ENCODE data around the gene INA. TPM values are rescaled to one million over a fixed set of nuclear protein-coding genes. Genes with fewer than 3 reads are reported as not detected.
"Not testable (repeated sequence)": the region's sequence is repeated elsewhere in the genome, so short reads cannot be mapped to it uniquely, and the experiment has no call there.

The INA gene
- total and polyA plus RNA-seq, 12 donors, result 0.18 to 18.3 (median 6.8) TPM; not detected in 1

- H3K4me1 ChIP-seq (replicated peaks in 1 of 2), result peaks cover 5 to 9% of the 10 kb centered on the region in 2 donors
- no peaks in the 10 kb centered on the region for H3K36me3 ChIP-seq (replicated peaks in 1 of 2)
- H3K27me3 ChIP-seq, result no peaks in the 10 kb centered on the region
- peak overlapping the region in 1 of 5 donors; percentile 53 for H3K27ac ChIP-seq
- no peak overlapping the region for H3K4me3 ChIP-seq
- peak in 6 of 7 donors; percentile 27 to 56 (median 40) for DNase-seq
- no peaks in the 10 kb centered on the region for H3K9me3 ChIP-seq (replicated peaks in 1 of 3)
- intact Hi-C loops (cut with DNase I), result loop anchor here (5.0 to 10.0 kb wide), 4 partner anchors 54 to 327 kb away; partner anchors contain the start of gene CNNM2 (in 1 of the 2)
- TF ChIP-seq, protein P1, sequence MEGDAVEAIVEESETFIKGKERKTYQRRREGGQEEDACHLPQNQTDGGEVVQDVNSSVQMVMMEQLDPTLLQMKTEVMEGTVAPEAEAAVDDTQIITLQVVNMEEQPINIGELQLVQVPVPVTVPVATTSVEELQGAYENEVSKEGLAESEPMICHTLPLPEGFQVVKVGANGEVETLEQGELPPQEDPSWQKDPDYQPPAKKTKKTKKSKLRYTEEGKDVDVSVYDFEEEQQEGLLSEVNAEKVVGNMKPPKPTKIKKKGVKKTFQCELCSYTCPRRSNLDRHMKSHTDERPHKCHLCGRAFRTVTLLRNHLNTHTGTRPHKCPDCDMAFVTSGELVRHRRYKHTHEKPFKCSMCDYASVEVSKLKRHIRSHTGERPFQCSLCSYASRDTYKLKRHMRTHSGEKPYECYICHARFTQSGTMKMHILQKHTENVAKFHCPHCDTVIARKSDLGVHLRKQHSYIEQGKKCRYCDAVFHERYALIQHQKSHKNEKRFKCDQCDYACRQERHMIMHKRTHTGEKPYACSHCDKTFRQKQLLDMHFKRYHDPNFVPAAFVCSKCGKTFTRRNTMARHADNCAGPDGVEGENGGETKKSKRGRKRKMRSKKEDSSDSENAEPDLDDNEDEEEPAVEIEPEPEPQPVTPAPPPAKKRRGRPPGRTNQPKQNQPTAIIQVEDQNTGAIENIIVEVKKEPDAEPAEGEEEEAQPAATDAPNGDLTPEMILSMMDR (IDR thresholded peaks at IDR 0.05), result no peak
- TF ChIP-seq POLR2A (IDR thresholded peaks at IDR 0.05), result no peak
- WGBS, 4 donors, result 46 to 50% (median 48%) methylated on average over 7 of the region's 7 CpGs
Measured at GRCh38 chr10:103241262-103242011, 35.5 kb upstream of the INA start.

- no peaks in the 10 kb centered on the region for H3K27me3 ChIP-seq
- H3K4me3 ChIP-seq, result no peak overlapping the region
- TF ChIP-seq, protein P1 (IDR thresholded peaks at IDR 0.05), result peak; percentile 86 to 93 (median 92)
- no peak for TF ChIP-seq POLR2A (IDR thresholded peaks at IDR 0.05)
- H3K36me3 ChIP-seq (replicated peaks in 1 of 2), result no peaks in the 10 kb centered on the region
- intact Hi-C loops (cut with DNase I), result loop anchor here (5.0 to 10.0 kb wide), 5 partner anchors 57 to 330 kb away; partner anchors contain the start of gene CNNM2 (in 2 of the 2)
- WGBS, 4 donors, result 30 to 33% (median 33%) methylated on average over 9 of the region's 9 CpGs
- H3K27ac ChIP-seq, result no peak overlapping the region
- H3K4me1 ChIP-seq (replicated peaks in 1 of 2), result peaks cover 5 to 6% of the 10 kb centered on the region in 2 donors
- H3K9me3 ChIP-seq (replicated peaks in 1 of 3), result no peaks in the 10 kb centered on the region
- DNase-seq, result peak; percentile 76 to 93 (median 78)
Measured at GRCh38 chr10:103244666-103245271, 32.2 kb upstream of the INA start.

DNA sequence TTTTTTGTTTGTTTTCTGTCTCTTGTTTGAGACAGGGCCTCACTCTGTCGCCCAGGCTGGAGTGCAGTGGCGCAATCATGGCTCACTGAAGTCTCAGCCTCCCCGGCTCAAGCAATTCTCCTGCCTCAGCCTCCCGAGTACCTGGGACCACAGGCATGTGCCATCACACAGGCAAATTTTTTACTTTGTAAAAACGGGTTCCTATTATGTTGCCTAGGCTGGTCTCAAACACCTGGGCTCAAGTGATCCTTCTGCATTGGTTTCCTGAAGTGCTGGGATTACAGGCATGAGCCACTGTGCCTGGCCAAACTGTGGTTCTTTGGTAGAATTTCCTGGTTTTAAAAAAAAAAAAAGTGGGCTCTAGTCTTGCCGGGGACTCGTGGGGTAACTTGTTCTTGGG is 31.4 kb upstream of the INA start, which contains the start of gene RPEL1:
Gene RPEL1 (plus strand): TSS at position 301 of the 400 bp plus-strand sequence. CDS start 110 bp downstream, outside the sequence.
- not testable (repeated sequence) for DNase-seq; H3K27me3 ChIP-seq; H3K4me3 ChIP-seq; H3K4me1 ChIP-seq (replicated peaks in 1 of 2); H3K36me3 ChIP-seq (replicated peaks in 1 of 2); H3K9me3 ChIP-seq (replicated peaks in 1 of 3); H3K27ac ChIP-seq
- WGBS, 4 donors, result 83 to 87% (median 86%) methylated on average over 7 of the region's 7 CpGs
- intact Hi-C loops (cut with DNase I), result loop anchor here (5.0 to 10.0 kb wide), 4 partner anchors 161 to 331 kb away; partner anchors contain the start of gene CNNM2 (in 2 of the 2)

DNA sequence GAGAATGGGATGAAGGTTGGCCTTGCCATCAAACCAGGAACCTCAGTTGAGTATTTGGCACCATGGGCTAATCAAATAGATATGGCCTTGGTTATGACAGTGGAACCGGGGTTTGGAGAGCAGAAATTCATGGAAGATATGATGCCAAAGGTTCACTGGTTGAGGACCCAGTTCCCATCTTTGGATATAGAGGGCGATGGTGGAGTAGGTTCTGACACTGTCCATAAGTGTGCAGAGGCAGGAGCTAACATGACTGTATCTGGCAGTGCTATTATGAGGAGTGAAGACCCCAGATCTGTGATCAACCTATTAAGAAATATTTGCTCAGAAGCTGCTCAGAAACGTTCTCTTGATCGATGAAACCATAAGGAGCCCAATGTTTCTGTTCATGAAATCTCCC is 30.6 kb upstream of the INA start:
- TF ChIP-seq, protein P1 (IDR thresholded peaks at IDR 0.05), result no peak
- TF ChIP-seq POLR2A (IDR thresholded peaks at IDR 0.05), result no peak
- no peaks in the 10 kb centered on the region for H3K9me3 ChIP-seq (replicated peaks in 1 of 3)
- H3K4me1 ChIP-seq (replicated peaks in 1 of 2), result peaks cover 3 to 4% of the 10 kb centered on the region in 2 donors
- H3K4me3 ChIP-seq, result no peak overlapping the region
- intact Hi-C loops (cut with DNase I), result loop anchor here (5.0 to 10.0 kb wide), 4 partner anchors 162 to 332 kb away; partner anchors contain the start of gene CNNM2 (in 2 of the 2)
- WGBS, 4 donors, result 61 to 76% (median 64%) methylated on average over 4 of the region's 4 CpGs
- H3K36me3 ChIP-seq (replicated peaks in 1 of 2), result no peaks in the 10 kb centered on the region
- no peaks in the 10 kb centered on the region for H3K27me3 ChIP-seq
- no peak for DNase-seq
- no peak overlapping the region for H3K27ac ChIP-seq
